ENCODE results near the gene PELO.

The PELO gene

DNA sequence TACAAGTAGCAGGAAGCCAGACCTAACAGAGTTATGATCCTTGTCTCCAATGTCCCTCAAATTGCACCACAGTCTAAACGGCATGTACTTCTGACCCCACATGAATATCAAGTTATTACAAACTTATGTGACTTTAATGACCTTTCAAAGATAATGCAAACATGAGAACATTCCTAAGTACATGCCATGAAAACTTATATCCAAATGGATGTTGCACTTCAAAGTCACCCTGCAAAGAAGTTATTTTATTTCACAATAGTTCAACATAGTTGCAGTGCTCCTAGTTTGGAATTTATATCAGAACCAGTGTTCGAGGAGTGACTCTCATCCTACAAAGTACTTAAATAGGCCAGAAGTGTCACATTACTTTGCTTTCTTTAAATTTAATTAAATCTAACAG lies 41.2 kb upstream of the PELO start:
- no peak for DNase-seq (ENCODE audit: low read depth)
- TF ChIP-seq POLR2A (IDR thresholded peaks at IDR 0.05; ENCODE audit: extremely low read depth, insufficient read length): no peak
- TF ChIP-seq, protein P1, sequence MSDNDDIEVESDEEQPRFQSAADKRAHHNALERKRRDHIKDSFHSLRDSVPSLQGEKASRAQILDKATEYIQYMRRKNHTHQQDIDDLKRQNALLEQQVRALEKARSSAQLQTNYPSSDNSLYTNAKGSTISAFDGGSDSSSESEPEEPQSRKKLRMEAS (IDR thresholded peaks at IDR 0.05; ENCODE audit: low read depth, low read length): no peak
- TF ChIP-seq CTCF (IDR thresholded peaks at IDR 0.05; ENCODE audit: low read depth, low read length): no peak
- TF ChIP-seq MYC (IDR thresholded peaks at IDR 0.05; ENCODE audit: low read depth, low read length): no peak
- no peak overlapping the region for H3K4me3 ChIP-seq (ENCODE audit: low read depth, low read length)

DNA sequence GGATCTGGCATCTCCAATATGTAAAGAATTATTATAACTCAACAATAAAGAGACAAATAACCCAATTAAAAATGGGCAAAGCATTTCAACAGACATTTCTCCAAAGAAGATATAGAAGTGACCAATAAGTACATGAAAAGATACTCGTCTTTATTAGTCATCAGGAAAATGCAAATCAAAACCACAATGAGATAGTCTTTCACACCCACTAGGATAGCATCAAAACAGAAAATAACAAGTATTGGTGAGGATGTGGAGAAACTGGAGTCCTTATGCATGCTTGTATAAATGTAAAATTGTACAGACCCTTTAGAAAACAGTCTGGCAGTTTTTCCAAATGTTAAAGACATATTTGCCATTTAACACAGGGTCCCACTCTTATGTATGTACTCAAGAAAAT lies 39.1 kb upstream of the PELO start:
- no peak for DNase-seq (ENCODE audit: low read depth)
- TF ChIP-seq POLR2A (IDR thresholded peaks at IDR 0.05; ENCODE audit: extremely low read depth, insufficient read length): no peak
- TF ChIP-seq CTCF (IDR thresholded peaks at IDR 0.05; ENCODE audit: low read depth, low read length): no peak
- TF ChIP-seq, protein P1 (IDR thresholded peaks at IDR 0.05; ENCODE audit: low read depth, low read length): no peak
- TF ChIP-seq MYC (IDR thresholded peaks at IDR 0.05; ENCODE audit: low read depth, low read length): no peak
- no peak overlapping the region for H3K4me3 ChIP-seq (ENCODE audit: low read depth, low read length)

DNA sequence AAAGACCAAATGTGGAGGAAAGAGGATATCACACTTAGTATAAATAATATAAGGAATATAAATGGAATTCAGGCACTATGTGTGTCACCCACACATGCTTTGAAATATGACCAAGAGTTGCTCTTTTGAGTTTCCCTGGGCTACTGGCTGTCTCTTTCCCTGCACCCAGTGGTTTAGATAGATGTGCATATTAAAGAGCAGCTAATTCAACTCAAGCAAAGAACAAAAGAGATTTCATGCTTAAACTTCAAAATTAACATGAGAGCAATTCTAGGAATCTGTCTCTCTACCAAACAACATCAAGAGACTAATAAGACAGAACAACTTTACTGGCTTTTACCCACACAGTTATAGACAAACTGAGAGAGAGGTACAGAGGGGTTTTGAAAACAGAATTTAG lies 38.0 kb upstream of the PELO start:
- DNase-seq (ENCODE audit: low read depth): no peak
- H3K4me3 ChIP-seq (ENCODE audit: low read depth, low read length): no peak overlapping the region
- TF ChIP-seq MYC (IDR thresholded peaks at IDR 0.05; ENCODE audit: low read depth, low read length) (no peak), CTCF (IDR thresholded peaks at IDR 0.05; ENCODE audit: low read depth, low read length) (no peak), POLR2A (IDR thresholded peaks at IDR 0.05; ENCODE audit: extremely low read depth, insufficient read length) (no peak)
- TF ChIP-seq, protein P1 (IDR thresholded peaks at IDR 0.05; ENCODE audit: low read depth, low read length): no peak

GRCh38 chr5:52751137-52751536 lies 36.6 kb upstream of the PELO start:
- H3K4me3 ChIP-seq (ENCODE audit: low read depth, low read length): no peak overlapping the region
- DNase-seq (ENCODE audit: low read depth): no peak
- TF ChIP-seq, protein P1 (IDR thresholded peaks at IDR 0.05; ENCODE audit: low read depth, low read length): no peak
- TF ChIP-seq MYC (IDR thresholded peaks at IDR 0.05; ENCODE audit: low read depth, low read length): no peak
- TF ChIP-seq CTCF (IDR thresholded peaks at IDR 0.05; ENCODE audit: low read depth, low read length): no peak
- TF ChIP-seq POLR2A (IDR thresholded peaks at IDR 0.05; ENCODE audit: extremely low read depth, insufficient read length): no peak

DNA sequence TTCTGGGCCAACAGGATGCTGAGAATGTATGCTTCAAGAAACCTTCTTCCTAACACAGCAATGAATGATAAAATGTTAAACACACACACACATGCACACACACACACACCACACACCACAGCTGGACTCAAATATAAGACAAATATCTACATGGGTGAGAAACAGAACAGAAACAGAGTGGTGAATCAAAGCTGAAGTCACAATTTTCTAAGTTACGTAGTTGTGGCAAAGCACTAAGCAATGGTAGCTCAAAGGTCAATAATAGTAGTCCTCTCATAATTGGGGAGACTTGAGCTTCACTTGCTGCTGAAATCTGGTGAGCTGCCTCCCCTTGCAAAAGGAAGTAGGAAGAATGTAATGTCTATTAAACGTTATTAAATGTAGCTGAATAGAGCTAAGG lies 33.7 kb upstream of the PELO start:
- H3K4me3 ChIP-seq (ENCODE audit: low read depth, low read length): no peak overlapping the region
- DNase-seq (ENCODE audit: low read depth): no peak
- no peak for TF ChIP-seq CTCF (IDR thresholded peaks at IDR 0.05; ENCODE audit: low read depth, low read length)
- TF ChIP-seq MYC (IDR thresholded peaks at IDR 0.05; ENCODE audit: low read depth, low read length): no peak
- TF ChIP-seq, protein P1 (IDR thresholded peaks at IDR 0.05; ENCODE audit: low read depth, low read length): no peak
- TF ChIP-seq POLR2A (IDR thresholded peaks at IDR 0.05; ENCODE audit: extremely low read depth, insufficient read length): no peak

DNA sequence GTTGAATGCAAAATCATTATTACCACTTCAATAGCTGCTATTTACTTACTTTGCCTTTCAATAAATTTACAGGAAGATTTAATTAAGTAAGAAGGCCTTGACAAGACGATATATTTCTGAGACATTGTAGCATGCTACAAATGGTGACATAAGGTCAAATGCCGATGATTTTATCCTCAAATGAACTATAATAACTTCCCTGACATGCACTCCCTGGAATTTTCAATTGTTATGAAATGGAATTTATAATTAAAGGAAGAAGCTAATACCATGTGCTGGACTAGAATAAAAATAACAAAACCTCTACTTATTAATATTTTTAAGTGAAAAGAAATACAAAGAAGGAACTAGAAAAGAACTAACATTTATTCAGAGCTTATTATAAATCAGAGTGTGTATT lies 30.2 kb upstream of the PELO start:
- TF ChIP-seq POLR2A (IDR thresholded peaks at IDR 0.05; ENCODE audit: extremely low read depth, insufficient read length) (no peak), MYC (IDR thresholded peaks at IDR 0.05; ENCODE audit: low read depth, low read length) (no peak), CTCF (IDR thresholded peaks at IDR 0.05; ENCODE audit: low read depth, low read length) (no peak)
- TF ChIP-seq, protein P1 (IDR thresholded peaks at IDR 0.05; ENCODE audit: low read depth, low read length): no peak
- H3K4me3 ChIP-seq (ENCODE audit: low read depth, low read length): no peak overlapping the region
- no peak for DNase-seq (ENCODE audit: low read depth)
